ENCODE data around the gene TMEM81.

TMEM81 gene, protein sequence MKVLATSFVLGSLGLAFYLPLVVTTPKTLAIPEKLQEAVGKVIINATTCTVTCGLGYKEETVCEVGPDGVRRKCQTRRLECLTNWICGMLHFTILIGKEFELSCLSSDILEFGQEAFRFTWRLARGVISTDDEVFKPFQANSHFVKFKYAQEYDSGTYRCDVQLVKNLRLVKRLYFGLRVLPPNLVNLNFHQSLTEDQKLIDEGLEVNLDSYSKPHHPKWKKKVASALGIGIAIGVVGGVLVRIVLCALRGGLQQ

DNA sequence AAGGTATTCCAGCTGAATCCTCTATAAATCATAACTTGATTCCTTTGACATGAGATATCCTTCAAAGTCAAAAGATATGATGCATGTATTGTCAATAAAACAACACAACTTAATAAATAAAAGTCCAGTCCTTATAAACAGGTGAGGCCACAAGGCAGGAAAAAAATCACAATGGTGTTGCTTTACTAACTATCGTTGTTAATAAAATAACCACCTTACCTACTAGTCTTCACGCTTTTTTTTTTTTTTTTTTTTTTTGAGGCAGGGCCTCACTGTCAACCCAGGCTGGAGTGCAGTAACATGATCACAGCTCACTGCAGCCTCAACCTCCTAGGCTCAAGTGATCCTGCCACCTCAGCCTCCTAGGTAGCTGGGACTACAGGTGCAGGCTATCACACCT lies at the start of gene TMEM81:
Gene TMEM81, minus strand, starts transcription at position 101 of the 400 bp plus-strand sequence. CDS start 140 bp downstream, outside the sequence.
- no peak for DNase-seq (ENCODE audit: extremely low spot score)
- ChIA-PET CTCF (no interaction called here), POLR2A (no interaction called here)
- TF ChIP-seq TARDBP (IDR thresholded peaks at IDR 0.05) (no peak), FOXK2 (IDR thresholded peaks at IDR 0.05) (no peak), SP1 (IDR thresholded peaks at IDR 0.05) (no peak), ARNT (IDR thresholded peaks at IDR 0.05) (no peak), CTBP1 (IDR thresholded peaks at IDR 0.05; ENCODE audit: borderline replicate concordance) (no peak), NFRKB (IDR thresholded peaks at IDR 0.05) (no peak), HDGF (IDR thresholded peaks at IDR 0.05; ENCODE audit: borderline replicate concordance) (no peak), ZNF384 (IDR thresholded peaks at IDR 0.05) (no peak), BHLHE40 (IDR thresholded peaks at IDR 0.05; ENCODE audit: borderline replicate concordance) (no peak), SUZ12 (IDR thresholded peaks at IDR 0.05) (no peak), FOXM1 (IDR thresholded peaks at IDR 0.05; ENCODE audit: borderline replicate concordance) (no peak), PKNOX1 (IDR thresholded peaks at IDR 0.05) (no peak), LEF1 (IDR thresholded peaks at IDR 0.05; ENCODE audit: borderline replicate concordance) (no peak), L3MBTL2 (conservative IDR thresholded peaks at IDR 0.05) (no peak), ELF4 (IDR thresholded peaks at IDR 0.05) (no peak), FOXA1 (IDR thresholded peaks at IDR 0.05) (no peak)

GRCh38 chr1:205133287-205133686 lies 49.0 kb upstream of the TMEM81 start:
- ChIA-PET POLR2A (interaction anchor here (1.1 kb wide), 1 partner anchor 11 kb away, joined by 5 read pairs; the partner anchor contains the start of gene RBBP5), CTCF (no interaction called here)
- no peak for DNase-seq (ENCODE audit: extremely low spot score)
- TF ChIP-seq FOXM1 (IDR thresholded peaks at IDR 0.05; ENCODE audit: borderline replicate concordance) (no peak), PKNOX1 (IDR thresholded peaks at IDR 0.05) (no peak), HDGF (IDR thresholded peaks at IDR 0.05; ENCODE audit: borderline replicate concordance) (no peak), ZNF384 (IDR thresholded peaks at IDR 0.05) (no peak)

DNA sequence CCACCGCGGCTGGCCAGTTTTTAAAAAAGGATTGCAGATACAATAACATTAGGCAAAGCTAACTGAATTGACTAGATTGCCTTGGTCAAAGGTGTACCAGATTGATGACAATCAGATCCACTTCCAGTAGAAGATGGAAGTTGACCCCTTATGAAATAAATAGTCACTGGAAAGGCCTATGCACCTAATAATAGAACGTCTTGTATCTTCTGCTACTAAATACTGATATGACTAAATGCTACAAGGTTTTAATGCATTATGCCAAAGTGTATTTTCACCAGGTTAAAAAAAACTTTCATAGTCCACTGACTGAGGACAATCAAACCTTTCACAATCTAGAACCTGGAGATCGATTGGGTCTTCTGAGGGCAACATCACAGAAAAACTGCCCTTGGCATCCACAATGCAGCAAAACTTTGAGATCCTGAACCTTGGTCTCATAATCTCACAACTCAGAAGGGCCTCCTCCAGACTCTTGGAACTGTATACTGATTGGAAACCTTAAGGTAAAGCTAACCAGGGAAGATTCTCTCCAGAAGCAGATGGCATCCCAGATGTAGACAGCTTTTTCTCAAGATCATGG lies 45.3 kb upstream of the TMEM81 start:
- POLR2A ChIA-PET: no interaction called here
- CTCF ChIA-PET: interaction anchor here (0.6 kb wide), 1 partner anchor 12 kb away, joined by 3 read pairs; no protein-coding TSS in a partner anchor
- TF ChIP-seq NFRKB (IDR thresholded peaks at IDR 0.05): no peak
- TF ChIP-seq PKNOX1 (IDR thresholded peaks at IDR 0.05): no peak
- no peak for TF ChIP-seq FOXK2 (IDR thresholded peaks at IDR 0.05)
- no peak for TF ChIP-seq BHLHE40 (IDR thresholded peaks at IDR 0.05; ENCODE audit: borderline replicate concordance)
- TF ChIP-seq L3MBTL2 (conservative IDR thresholded peaks at IDR 0.05): no peak
- TF ChIP-seq SUZ12 (IDR thresholded peaks at IDR 0.05): no peak
- no peak for TF ChIP-seq LEF1 (IDR thresholded peaks at IDR 0.05; ENCODE audit: borderline replicate concordance)
- TF ChIP-seq ELF4 (IDR thresholded peaks at IDR 0.05): no peak
- no peak for TF ChIP-seq HDGF (IDR thresholded peaks at IDR 0.05; ENCODE audit: borderline replicate concordance)
- no peak for TF ChIP-seq SP1 (IDR thresholded peaks at IDR 0.05)
- no peak for TF ChIP-seq TARDBP (IDR thresholded peaks at IDR 0.05)
- no peak for TF ChIP-seq FOXA1 (IDR thresholded peaks at IDR 0.05)
- TF ChIP-seq ZNF384 (IDR thresholded peaks at IDR 0.05): no peak
- no peak for TF ChIP-seq ARNT (IDR thresholded peaks at IDR 0.05)
- TF ChIP-seq FOXM1 (IDR thresholded peaks at IDR 0.05; ENCODE audit: borderline replicate concordance): no peak
- TF ChIP-seq CTBP1 (IDR thresholded peaks at IDR 0.05; ENCODE audit: borderline replicate concordance): no peak
- no peak for DNase-seq (ENCODE audit: extremely low spot score)

DNA sequence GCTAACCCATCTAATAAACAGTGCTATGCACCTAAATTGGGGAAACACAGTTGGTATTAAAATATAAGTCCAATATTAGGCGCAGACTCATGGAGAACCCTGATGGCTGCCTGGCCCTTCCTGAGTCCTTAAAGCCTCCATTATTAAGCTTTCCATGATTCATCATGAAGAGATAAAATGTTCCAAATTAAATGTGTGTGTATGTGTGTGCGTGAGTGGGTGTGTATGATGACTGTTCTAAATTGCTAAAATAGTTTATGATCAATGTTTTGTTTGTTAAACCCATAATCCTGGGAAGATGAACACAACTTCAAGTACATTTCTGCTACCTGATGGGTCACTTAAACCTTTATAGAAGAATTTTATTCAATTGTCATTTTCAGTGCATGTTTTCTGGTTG lies 43.8 kb upstream of the TMEM81 start:
- TF ChIP-seq PKNOX1 (IDR thresholded peaks at IDR 0.05) (no peak), LEF1 (IDR thresholded peaks at IDR 0.05; ENCODE audit: borderline replicate concordance) (no peak), BHLHE40 (IDR thresholded peaks at IDR 0.05; ENCODE audit: borderline replicate concordance) (no peak), SUZ12 (IDR thresholded peaks at IDR 0.05) (no peak)
- DNase-seq (ENCODE audit: extremely low spot score): no peak
- CTCF ChIA-PET: no interaction called here
- POLR2A ChIA-PET: no interaction called here

DNA sequence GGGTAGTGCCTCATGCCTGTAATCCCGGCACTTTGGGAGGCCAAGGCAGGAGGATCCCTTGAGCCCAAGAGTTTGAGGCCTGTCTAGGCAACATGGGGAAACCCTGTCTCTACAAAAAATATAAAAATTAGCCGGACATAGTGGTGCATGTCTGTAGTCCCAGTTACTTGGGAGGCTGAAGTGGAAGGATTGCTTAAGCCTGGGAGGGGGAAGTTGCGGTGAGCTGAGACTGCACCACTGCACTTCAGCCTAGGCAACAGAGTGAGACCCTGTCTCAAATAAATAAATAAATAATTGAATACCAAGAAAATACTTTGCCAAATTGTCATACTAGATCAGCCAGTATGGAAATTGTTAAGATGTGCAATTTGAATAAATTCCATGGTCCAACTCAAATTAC lies 43.4 kb upstream of the TMEM81 start:
- CTCF ChIA-PET: interaction anchor here (0.6 kb wide), 1 partner anchor 1277 kb away, joined by 3 read pairs; no protein-coding TSS in a partner anchor
- DNase-seq (ENCODE audit: extremely low spot score): no peak
- POLR2A ChIA-PET: no interaction called here
- TF ChIP-seq ARNT (IDR thresholded peaks at IDR 0.05) (no peak), TARDBP (IDR thresholded peaks at IDR 0.05) (no peak), FOXK2 (IDR thresholded peaks at IDR 0.05) (no peak), PKNOX1 (IDR thresholded peaks at IDR 0.05) (no peak), LEF1 (IDR thresholded peaks at IDR 0.05; ENCODE audit: borderline replicate concordance) (no peak), L3MBTL2 (conservative IDR thresholded peaks at IDR 0.05) (no peak), ELF4 (IDR thresholded peaks at IDR 0.05) (no peak)

Measured in HEK293T (cell line).